HTR-8/SVneo (cell line): Measurements from ENCODE around the gene PRDM16.
"Not testable (repeated sequence)": the region's sequence is repeated elsewhere in the genome, so short reads cannot be mapped to it uniquely, and the experiment has no call there.

Experiments
- DNase-seq: peaks from one replicate; pipeline ENCODE4 v3.0.0; 2011; ENCODE audit warnings: low spot score, mixed read lengths; ENCODE audit not compliant: insufficient read length
- FAIRE-seq: peaks from 2 replicates; lab custom pipeline; 2011; peaks lifted over from hg19 to GRCh38; lab: Jason Lieb, UNC

Gene PRDM16

GRCh38 chr1:3151456-3151855, 82.5 kb downstream of the PRDM16 start:
- no peak for FAIRE-seq
- no peak for DNase-seq

- FAIRE-seq (no peak), DNase-seq (no peak)
These were observed 83.1 kb downstream of the PRDM16 start for GRCh38 chr1:3152143-3152542.

DNA sequence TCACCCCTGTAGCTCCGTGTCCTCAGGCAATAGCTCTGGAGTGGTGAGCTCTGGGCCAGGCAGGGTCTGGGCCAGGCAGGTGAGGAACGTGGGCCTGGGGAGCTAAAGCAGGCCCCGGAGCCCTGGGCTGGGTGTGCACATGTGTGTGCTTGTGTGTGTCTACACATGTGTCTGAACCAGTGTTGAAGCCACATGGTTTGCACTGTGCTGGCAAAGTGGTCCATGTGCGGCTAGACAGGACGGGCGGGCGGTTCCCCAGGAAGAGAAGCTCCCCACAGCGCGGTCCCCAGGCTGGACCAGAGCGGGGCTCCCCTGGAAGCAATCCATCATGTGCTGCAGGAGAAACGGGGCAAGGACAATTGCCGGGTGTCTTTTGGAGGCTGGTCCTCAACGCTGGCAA, 84.2 kb downstream of the PRDM16 start:
- FAIRE-seq: no peak

GRCh38 chr1:3153902-3154795, 85.1 kb downstream of the PRDM16 start:
- no peak for FAIRE-seq

More for the DNA sequence above, 84.2 kb downstream of the PRDM16 start:
- DNase-seq: no peak

DNA sequence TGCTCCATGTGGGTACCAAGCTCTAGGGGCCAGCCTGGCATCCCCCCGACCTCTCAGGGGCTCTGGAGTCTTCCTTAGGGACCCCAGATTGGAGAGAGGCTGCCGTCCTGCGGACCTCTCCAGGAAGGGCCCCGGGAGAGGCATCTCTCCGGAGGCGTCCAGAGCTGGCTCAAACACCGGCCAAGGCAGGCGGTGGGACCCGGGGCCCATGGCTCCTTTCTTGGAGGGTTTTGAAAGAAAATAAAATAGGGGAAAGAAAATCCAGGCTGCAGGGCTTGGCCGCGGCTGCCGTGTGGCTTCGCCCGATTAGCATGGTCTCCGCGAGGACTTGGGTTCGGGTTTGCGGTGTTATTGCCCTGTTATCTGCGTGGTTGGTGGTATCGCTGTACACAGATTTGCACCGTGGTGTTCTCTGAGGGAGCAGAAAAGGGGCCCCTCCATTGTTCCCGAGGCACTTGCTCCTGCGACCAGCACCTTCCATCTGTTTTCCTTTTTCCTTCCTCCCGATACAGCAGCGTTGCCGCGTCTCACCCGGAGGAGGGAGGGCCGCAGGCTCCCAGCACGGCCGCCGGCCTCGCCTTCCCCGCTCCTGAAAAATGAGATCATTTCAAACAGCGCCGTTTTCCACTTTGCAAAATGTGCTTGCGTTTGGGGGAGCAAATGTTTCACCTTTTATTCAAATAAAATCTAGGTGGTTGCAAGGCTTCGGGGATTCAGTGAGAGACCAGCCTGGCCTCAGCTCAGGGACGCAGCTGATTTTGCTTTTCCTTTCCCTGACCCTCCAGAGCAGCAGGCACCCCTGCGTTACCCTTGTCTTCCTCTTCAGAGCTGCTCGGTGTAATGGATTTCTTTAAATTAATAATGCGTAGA, 86.3 kb downstream of the PRDM16 start:
- DNase-seq: no peak
- FAIRE-seq: no peak

More at GRCh38 chr1:3153902-3154795, 85.1 kb downstream of the PRDM16 start:
- DNase-seq: no peak

DNA sequence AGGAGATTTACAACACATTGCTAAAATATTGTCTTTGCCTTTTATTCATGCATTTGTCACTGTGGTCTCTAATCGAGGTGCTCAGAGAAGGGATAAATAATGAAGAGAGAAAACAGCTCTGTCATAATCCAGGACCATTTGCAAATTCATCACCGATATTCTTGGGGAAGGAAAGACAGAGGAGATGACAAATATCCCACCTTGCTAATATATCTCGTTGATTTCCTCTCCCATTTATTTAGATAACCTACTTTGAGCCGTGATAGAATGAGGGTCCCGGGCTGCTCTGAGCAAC, 86.9 kb downstream of the PRDM16 start:
- DNase-seq (no peak), FAIRE-seq (no peak)

DNA sequence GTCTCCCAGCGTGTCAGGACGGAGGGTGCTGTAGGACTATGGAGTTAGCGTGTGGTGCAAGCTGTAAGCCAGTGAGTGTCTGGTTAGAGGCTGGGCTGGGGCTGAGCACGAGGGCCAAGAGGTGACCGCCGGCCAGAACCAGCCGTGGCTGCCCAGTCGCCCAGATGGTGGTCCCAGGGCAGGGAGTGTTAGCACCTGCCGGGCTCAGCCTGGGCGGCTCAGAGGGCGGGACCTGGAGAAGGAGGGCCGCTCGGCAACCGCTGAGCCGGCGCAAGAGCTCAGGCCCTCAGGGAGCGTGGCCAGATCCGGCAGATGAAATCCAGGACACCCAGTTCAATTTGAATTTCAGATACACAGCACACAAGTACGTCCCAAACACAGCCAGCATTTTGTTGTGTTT, 87.9 kb downstream of the PRDM16 start:
- FAIRE-seq: no peak
- no peak for DNase-seq

GRCh38 chr1:3158347-3158746, 89.3 kb downstream of the PRDM16 start:
- DNase-seq (no peak), FAIRE-seq (no peak)

- no peak for FAIRE-seq
- no peak for DNase-seq
These were observed 90.1 kb downstream of the PRDM16 start for GRCh38 chr1:3159121-3159520.

- FAIRE-seq: no peak
These were observed 91.0 kb downstream of the PRDM16 start for GRCh38 chr1:3159996-3160395.

GRCh38 chr1:3160647-3161145, 91.7 kb downstream of the PRDM16 start:
- DNase-seq: no peak
- FAIRE-seq: no peak

More at GRCh38 chr1:3159996-3160395, 91.0 kb downstream of the PRDM16 start:
- no peak for DNase-seq

- DNase-seq: no peak
- no peak for FAIRE-seq
These were observed 92.3 kb downstream of the PRDM16 start for GRCh38 chr1:3161176-3161840.

DNA sequence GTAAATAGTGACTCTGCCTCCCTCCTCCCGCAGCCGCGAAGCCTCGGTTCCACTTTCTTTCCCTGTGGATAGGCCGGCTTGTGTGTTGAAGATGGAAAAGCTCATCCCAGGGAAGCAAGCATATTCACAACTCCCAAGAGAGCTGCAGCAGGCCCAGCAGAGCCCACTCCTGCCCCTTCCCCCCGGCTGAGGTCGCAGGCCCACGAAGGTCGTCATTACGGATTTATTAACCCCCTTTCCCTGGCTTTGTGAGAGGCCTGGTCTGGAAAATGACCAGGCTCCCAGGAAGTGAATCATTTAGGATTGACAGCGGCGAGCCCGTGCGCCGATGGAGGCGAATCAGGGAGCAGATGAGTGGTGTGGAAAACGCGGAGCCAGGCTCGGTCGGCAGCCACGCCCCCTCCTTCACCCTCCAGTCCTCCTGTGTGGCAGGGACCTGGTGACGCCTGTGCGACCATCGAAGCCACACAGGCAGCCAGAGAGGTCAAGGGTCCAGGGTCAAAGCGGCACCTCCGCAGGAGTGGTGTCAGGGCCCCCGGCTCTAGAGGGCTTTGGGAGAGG, 93.4 kb downstream of the PRDM16 start:
- no peak for DNase-seq
- no peak for FAIRE-seq

DNA sequence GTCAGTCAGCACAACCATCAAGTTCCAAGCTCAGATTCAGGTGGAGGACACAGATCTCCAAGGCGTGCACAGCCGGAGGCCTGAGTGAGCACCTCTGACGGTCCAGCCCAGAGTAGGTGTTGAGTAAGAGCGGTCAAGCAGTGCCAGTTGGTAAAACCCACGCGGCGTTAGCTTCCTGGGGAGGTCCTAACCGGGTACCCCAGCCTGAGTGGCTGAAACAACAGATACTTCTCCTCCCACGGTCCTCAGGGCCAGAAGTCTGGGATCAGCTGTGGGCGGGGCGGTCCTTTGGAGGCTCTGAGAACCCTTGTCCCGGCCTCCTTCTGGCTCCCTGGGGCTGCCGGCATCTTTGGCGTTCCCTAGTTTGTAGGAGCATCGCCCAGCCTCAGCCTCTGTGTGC, 94.4 kb downstream of the PRDM16 start:
- no peak for DNase-seq
- no peak for FAIRE-seq

GRCh38 chr1:3164671-3165070, 95.7 kb downstream of the PRDM16 start:
- DNase-seq (no peak), FAIRE-seq (no peak)

DNA sequence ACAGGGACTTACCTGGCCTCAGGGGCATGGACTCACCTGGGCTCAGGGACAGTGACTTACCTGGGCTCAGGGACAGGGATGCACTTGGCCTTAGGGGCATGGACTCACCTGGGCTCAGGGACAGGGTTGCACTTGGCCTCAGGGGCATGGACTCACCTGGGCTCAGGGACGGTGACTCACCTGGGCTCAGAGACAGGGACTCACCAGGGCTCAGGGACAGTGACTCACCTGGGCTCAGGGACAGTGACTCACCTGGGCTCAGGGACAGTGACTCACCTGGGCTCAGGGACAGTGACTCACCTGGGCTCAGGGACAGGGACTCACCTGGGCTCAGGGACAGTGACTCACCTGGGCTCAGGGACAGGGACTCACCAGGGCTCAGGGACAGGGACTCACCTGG, 96.2 kb downstream of the PRDM16 start:
- FAIRE-seq: not testable (repeated sequence)

DNA sequence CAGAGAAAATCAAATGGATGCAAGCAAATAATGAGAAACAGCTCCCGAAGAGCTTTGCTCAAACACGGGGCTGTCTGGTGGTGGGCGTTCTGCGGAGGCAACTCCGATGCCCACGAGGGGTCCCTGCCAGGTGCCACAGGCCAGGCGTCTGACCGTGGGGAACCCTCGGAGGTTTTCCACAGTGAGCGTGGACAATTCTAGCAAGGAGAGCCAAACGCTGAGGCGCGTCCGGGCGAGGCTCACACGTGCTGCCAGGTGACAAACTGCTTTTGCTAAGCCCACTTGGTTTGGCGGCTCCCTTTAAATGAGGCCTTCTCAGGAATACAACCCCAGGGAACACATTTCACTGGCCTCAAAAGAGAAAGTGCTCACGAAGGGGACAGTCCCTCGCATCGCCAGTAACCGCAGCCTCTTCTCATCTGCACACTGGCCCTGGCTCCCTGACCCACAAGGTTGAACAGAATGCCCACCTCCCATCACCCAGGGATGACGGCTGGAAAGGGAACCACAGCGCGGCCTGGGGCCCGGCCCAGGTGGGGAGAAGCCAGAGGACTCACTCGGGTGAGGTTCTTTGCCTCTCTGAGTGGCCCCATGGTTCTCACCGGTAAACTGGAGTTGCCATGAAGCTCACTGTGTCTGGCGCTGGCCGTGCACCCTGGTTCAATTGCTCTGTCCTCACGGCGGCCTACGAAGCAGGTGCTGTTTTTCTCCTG, 97.4 kb downstream of the PRDM16 start:
- DNase-seq (no peak), FAIRE-seq (no peak)

More for the DNA sequence above, 96.2 kb downstream of the PRDM16 start:
- not testable (repeated sequence) for DNase-seq

GRCh38 chr1:3167255-3167654, 98.3 kb downstream of the PRDM16 start:
- no peak for DNase-seq
- no peak for FAIRE-seq

- DNase-seq: no peak
- FAIRE-seq: no peak
These were observed 99.7 kb downstream of the PRDM16 start for GRCh38 chr1:3168678-3169077.
